HG03442 (cell line): ENCODE data around the gene TSHZ2.
"Not testable (repeated sequence)": the region's sequence is repeated elsewhere in the genome, so short reads cannot be mapped to it uniquely, and the experiment has no call there.

Source experiments
- ATAC-seq: cut with Tn5 transposase; IDR thresholded peaks from one replicate; pipeline ENCODE4 v1.9.1; 2021; ENCODE audit warnings: mild to moderate bottlenecking, moderate library complexity; ENCODE audit not compliant: unreplicated experiment

TSHZ2 gene

GRCh38 chr20:53079828-53080686 is 107.9 kb downstream of the TSHZ2 start:
- no peak for ATAC-seq

- ATAC-seq: no peak
These were observed 108.5 kb downstream of the TSHZ2 start for GRCh38 chr20:53080687-53080962.

GRCh38 chr20:53080969-53081871 is 109.1 kb downstream of the TSHZ2 start:
- no peak for ATAC-seq

- ATAC-seq: no peak
These were observed 110.0 kb downstream of the TSHZ2 start for GRCh38 chr20:53081916-53082863.

GRCh38 chr20:53083411-53083810 is 111.3 kb downstream of the TSHZ2 start:
- ATAC-seq: no peak

GRCh38 chr20:53084408-53084997 is 112.3 kb downstream of the TSHZ2 start:
- no peak for ATAC-seq

GRCh38 chr20:53085720-53086119 is 113.6 kb downstream of the TSHZ2 start:
- no peak for ATAC-seq

- ATAC-seq: no peak
These were observed 115.0 kb downstream of the TSHZ2 start for GRCh38 chr20:53087037-53087777.

- no peak for ATAC-seq
These were observed 116.6 kb downstream of the TSHZ2 start for GRCh38 chr20:53088786-53089185.

GRCh38 chr20:53089851-53090250 is 117.7 kb downstream of the TSHZ2 start:
- ATAC-seq: not testable (repeated sequence)

GRCh38 chr20:53091789-53092188 is 119.6 kb downstream of the TSHZ2 start:
- no peak for ATAC-seq

GRCh38 chr20:53092772-53093300 is 120.7 kb downstream of the TSHZ2 start:
- no peak for ATAC-seq

GRCh38 chr20:53097371-53097770 is 125.2 kb downstream of the TSHZ2 start:
- no peak for ATAC-seq

GRCh38 chr20:53097791-53098190 is 125.6 kb downstream of the TSHZ2 start:
- no peak for ATAC-seq

GRCh38 chr20:53098621-53099020 is 126.5 kb downstream of the TSHZ2 start:
- no peak for ATAC-seq

- no peak for ATAC-seq
These were observed 127.7 kb downstream of the TSHZ2 start for GRCh38 chr20:53099856-53100255.

- no peak for ATAC-seq
These were observed 128.3 kb downstream of the TSHZ2 start for GRCh38 chr20:53100476-53100911.

GRCh38 chr20:53101992-53102760 is 130.0 kb downstream of the TSHZ2 start:
- ATAC-seq: no peak

- no peak for ATAC-seq
These were observed 131.0 kb downstream of the TSHZ2 start for GRCh38 chr20:53103124-53103523.
